Renal cortical epithelial cell (primary cell): ENCODE data around the gene NUTM1. TPM values are rescaled to one million over a fixed set of nuclear protein-coding genes. Genes with fewer than 3 reads are reported as not detected.

Experiments used
- DNase-seq: peaks from one replicate; pipeline ENCODE4 v3.0.0-alpha.2; 2011; ENCODE audit warnings: low read depth
- total RNA-seq: library from RNA; depleted of rRNA; stranded (reverse); fragments of >200 nt; gene quantifications from 2 replicates; pipeline ENCODE4 v1.2.3, GENCODE V29; 2014

The NUTM1 gene
- total RNA-seq = not detected in 2 replicates

- peak; percentile 91 for DNase-seq
These were observed at the start of gene NUTM1, which contains the start of gene NOP10 for GRCh38 chr15:34342737-34343575. Gene NUTM1 (plus strand): TSS chr15:34343315. CDS start chr15:34343697, 382 bp downstream. Gene NOP10 (minus strand): TSS chr15:34343136. CDS start chr15:34343073, 63 bp downstream.

GRCh38 chr15:34297059-34297458 lies 46.1 kb upstream of the NUTM1 start:
- no peak for DNase-seq

GRCh38 chr15:34301058-34301457 lies 42.1 kb upstream of the NUTM1 start:
- no peak for DNase-seq

- DNase-seq = peak; percentile 11
These were observed 38.5 kb upstream of the NUTM1 start for GRCh38 chr15:34304613-34305012.

- no peak for DNase-seq
These were observed 31.6 kb upstream of the NUTM1 start for GRCh38 chr15:34311563-34311962.

GRCh38 chr15:34314491-34315490 lies 28.3 kb upstream of the NUTM1 start:
- DNase-seq = no peak

GRCh38 chr15:34318277-34319079 lies 24.6 kb upstream of the NUTM1 start:
- peak; percentile 81 for DNase-seq

GRCh38 chr15:34323217-34323616 lies 19.9 kb upstream of the NUTM1 start:
- no peak for DNase-seq

- DNase-seq = no peak
These were observed 18.2 kb upstream of the NUTM1 start for GRCh38 chr15:34324933-34325332.

- no peak for DNase-seq
These were observed 17.7 kb upstream of the NUTM1 start for GRCh38 chr15:34325368-34325767.

- no peak for DNase-seq
These were observed 15.2 kb upstream of the NUTM1 start for GRCh38 chr15:34327906-34328305.

- no peak for DNase-seq
These were observed 14.1 kb upstream of the NUTM1 start for GRCh38 chr15:34329006-34329405.

- no peak for DNase-seq
These were observed 12.8 kb upstream of the NUTM1 start for GRCh38 chr15:34330279-34330678.

GRCh38 chr15:34331809-34332208 lies 11.3 kb upstream of the NUTM1 start:
- DNase-seq = no peak

GRCh38 chr15:34332553-34333120 lies 10.5 kb upstream of the NUTM1 start:
- no peak for DNase-seq

- DNase-seq = no peak
These were observed 8.4 kb upstream of the NUTM1 start for GRCh38 chr15:34334672-34335071.

- DNase-seq = peak; percentile 31
These were observed 7.7 kb upstream of the NUTM1 start for GRCh38 chr15:34335176-34336032.

- no peak for DNase-seq
These were observed 6.7 kb upstream of the NUTM1 start for GRCh38 chr15:34336231-34336990.

- DNase-seq = no peak
These were observed 6.0 kb upstream of the NUTM1 start for GRCh38 chr15:34336991-34337556.
